BE2C (cell line): ENCODE data around the gene COG2.

Experiments used
- DNase-seq: peaks from one replicate; pipeline ENCODE4 v3.0.0-alpha.2; 2020
- H3K27me3 ChIP-seq: fragments of 250-450 bp; sonication (Bioruptor Pico); 2 replicates; pipeline ENCODE4 v1.5.1; 2020; ENCODE audit warnings: mild to moderate bottlenecking
- H3K36me3 ChIP-seq: fragments of 250-450 bp; sonication (Bioruptor Pico); 2 replicates; pipeline ENCODE4 v1.5.1; 2020; ENCODE audit warnings: mild to moderate bottlenecking
- H3K4me1 ChIP-seq: fragments of 250-450 bp; sonication (Bioruptor Pico); 2 replicates; pipeline ENCODE4 v1.5.1; 2020
- H3K4me3 ChIP-seq: 2 replicates; pipeline ENCODE4 v1.5.1; 2011; ENCODE audit warnings: low read depth, low read length
- H3K9me3 ChIP-seq: fragments of 250-450 bp; sonication (Bioruptor Pico); 2 replicates; pipeline ENCODE4 v1.5.1; 2020
- TF ChIP-seq, protein P1 (sequence below): IDR thresholded peaks from 2 replicates; pipeline ENCODE4 v1.5.1; 2012; ENCODE audit warnings: mild to moderate bottlenecking, low read depth, low read length

Gene COG2

DNA sequence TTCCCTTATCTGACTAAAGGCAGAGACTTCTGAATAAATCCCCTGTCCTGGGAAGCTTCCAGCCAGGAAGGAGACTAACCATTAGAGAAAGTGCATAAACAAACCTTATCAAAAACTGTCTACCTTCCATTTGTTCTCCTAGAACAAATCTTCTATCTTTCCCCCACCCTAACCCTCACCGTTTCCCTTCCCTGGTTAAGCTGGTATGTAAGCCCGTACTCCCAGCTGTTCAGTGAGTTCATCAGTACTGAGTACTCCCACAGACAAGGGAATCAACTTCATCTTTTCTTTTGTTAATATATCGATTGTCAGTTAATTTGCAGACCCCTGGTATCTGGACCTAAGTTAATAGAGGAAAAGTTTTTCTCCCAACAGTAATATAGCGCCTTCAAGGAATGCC, 20.1 kb upstream of the COG2 start:
- H3K27me3 ChIP-seq, result no peaks in the 10 kb centered on the region; the same call in 1 of the 2 replicates
- DNase-seq, result no peak
- H3K4me1 ChIP-seq, result no peaks in the 10 kb centered on the region
- TF ChIP-seq, protein P1, sequence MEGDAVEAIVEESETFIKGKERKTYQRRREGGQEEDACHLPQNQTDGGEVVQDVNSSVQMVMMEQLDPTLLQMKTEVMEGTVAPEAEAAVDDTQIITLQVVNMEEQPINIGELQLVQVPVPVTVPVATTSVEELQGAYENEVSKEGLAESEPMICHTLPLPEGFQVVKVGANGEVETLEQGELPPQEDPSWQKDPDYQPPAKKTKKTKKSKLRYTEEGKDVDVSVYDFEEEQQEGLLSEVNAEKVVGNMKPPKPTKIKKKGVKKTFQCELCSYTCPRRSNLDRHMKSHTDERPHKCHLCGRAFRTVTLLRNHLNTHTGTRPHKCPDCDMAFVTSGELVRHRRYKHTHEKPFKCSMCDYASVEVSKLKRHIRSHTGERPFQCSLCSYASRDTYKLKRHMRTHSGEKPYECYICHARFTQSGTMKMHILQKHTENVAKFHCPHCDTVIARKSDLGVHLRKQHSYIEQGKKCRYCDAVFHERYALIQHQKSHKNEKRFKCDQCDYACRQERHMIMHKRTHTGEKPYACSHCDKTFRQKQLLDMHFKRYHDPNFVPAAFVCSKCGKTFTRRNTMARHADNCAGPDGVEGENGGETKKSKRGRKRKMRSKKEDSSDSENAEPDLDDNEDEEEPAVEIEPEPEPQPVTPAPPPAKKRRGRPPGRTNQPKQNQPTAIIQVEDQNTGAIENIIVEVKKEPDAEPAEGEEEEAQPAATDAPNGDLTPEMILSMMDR, result no peak
- H3K36me3 ChIP-seq, result no peaks in the 10 kb centered on the region; the same call in 1 of the 2 replicates
- no peaks in the 10 kb centered on the region for H3K9me3 ChIP-seq
- no peak overlapping the region for H3K4me3 ChIP-seq

DNA sequence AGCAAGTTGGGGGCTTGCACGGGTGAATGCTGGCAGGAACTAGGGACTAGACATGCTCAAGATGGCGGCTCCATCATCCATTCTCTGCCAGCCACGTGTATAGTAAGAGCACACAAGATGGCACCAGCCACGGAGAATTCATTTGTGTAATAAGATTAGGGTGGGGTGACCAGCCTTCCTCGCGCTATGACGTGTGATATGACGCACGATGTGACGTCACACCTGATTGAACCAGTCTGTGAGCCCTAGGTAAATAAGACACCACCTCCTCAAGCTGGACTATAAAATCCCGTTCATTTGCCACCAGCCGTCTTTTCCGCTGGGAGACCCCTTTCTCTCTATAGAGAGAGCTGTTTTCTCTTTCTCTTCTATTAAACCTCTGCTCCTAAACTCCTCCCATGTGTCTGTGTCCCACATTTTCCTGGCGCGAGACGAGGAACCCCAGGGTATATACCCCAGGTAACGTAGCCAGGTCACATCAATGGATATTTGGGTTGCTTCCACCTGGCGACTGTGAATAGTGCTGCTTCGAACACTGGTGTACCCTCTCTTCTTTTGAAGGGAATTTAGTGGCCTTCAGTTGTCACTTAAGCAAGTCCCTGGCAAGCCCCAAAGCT, 18.1 kb upstream of the COG2 start:
- TF ChIP-seq, protein P1, result no peak
- Histone ChIP-seq H3K4me1 (no peaks in the 10 kb centered on the region), H3K9me3 (no peaks in the 10 kb centered on the region), H3K36me3 (no peaks in the 10 kb centered on the region), H3K4me3 (no peak overlapping the region), H3K27me3 (no peaks in the 10 kb centered on the region; the same call in 1 of the 2 replicates)
- DNase-seq, result no peak

DNA sequence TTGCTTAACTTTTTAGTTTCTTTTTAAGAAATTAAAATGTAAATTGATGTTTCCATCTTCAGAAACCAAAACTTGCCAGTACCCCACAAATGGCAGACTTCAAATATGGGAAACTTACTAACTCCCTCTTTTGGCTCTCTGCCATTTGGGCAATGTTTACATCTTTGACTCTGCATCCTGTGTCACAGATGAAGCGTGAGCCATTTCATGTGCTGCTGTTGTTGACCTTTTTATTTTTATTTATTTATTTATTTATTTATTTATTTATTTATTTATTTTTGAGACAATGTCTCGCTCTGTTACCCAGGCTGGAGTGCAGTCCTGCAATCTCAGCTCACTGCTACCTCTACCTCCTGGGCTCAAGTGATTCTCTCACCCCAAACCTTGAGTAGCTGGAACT, 16.0 kb upstream of the COG2 start:
- H3K36me3 ChIP-seq, result no peaks in the 10 kb centered on the region
- H3K4me3 ChIP-seq, result no peak overlapping the region
- TF ChIP-seq, protein P1, result no peak
- no peaks in the 10 kb centered on the region for H3K9me3 ChIP-seq
- no peaks in the 10 kb centered on the region for H3K4me1 ChIP-seq
- DNase-seq, result no peak
- H3K27me3 ChIP-seq, result no peaks in the 10 kb centered on the region; the same call in 1 of the 2 replicates

DNA sequence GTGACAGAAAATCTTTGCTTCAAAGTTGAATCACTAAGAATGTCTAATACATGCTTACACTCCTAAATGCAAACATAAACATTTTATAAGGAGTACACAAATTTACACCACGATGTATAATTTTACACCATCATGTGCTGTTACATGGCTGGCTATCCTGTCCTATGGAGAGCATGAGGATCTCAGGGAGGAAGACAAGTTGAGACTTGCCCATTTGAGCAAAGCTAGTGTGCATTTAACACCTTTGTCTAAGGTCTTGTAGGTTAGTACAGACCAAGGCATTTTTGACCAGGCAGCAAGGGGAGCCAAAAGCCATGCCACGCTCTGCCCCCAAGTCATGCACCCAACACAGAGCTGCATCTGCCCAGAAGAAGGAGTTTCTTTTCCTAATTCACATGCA, 14.5 kb upstream of the COG2 start:
- Histone ChIP-seq H3K4me1 (no peaks in the 10 kb centered on the region), H3K4me3 (no peak overlapping the region), H3K27me3 (no peaks in the 10 kb centered on the region), H3K9me3 (no peaks in the 10 kb centered on the region), H3K36me3 (no peaks in the 10 kb centered on the region)
- DNase-seq, result no peak
- TF ChIP-seq, protein P1, result no peak

DNA sequence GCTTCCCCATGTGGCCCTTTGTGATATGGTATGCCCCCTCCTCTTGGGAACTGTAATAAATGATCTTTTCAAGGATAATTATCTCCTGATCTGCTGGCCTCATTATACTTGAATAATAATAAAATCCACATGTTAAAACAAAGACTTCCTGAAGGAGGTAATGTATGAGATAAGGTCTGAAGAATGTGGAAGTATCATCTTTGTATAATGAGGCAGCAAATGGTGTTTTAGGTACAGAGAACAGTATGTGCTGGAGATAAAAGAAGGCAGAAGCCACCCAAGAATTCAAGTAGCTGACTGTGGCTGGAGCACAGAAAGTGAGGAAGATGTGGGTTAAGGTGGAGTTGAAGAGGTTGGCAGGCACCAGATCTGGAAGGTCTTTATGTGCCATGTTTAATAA, 12.8 kb upstream of the COG2 start:
- no peaks in the 10 kb centered on the region for H3K4me1 ChIP-seq
- no peak overlapping the region for H3K4me3 ChIP-seq
- DNase-seq, result no peak
- H3K9me3 ChIP-seq, result no peaks in the 10 kb centered on the region
- TF ChIP-seq, protein P1, result no peak
- H3K36me3 ChIP-seq, result no peaks in the 10 kb centered on the region
- no peaks in the 10 kb centered on the region for H3K27me3 ChIP-seq

DNA sequence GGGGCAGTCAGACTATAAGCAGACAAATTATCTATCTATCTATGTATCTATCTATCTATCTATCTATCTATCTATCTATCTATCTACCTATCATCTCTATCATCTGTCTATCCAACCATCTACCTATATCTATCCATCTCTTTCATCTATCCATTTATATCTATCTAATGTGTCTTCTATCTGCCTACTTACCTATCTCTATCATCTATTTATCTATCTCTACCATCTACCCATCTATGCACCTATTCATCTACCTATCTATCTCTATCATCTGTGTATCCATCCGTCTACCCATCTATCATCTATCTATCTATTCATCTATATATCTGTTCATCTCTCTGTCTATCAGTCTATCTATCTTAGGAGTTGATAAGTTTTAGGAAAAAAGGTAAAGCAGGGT, 10.8 kb upstream of the COG2 start:
- Histone ChIP-seq H3K4me3 (no peak overlapping the region), H3K9me3 (no peaks in the 10 kb centered on the region), H3K4me1 (no peaks in the 10 kb centered on the region), H3K36me3 (no peaks in the 10 kb centered on the region), H3K27me3 (no peaks in the 10 kb centered on the region; the same call in 1 of the 2 replicates)
- TF ChIP-seq, protein P1, result no peak
- DNase-seq, result no peak
